NCI-H2196 (cell line): ENCODE results near the gene CARS1.
"Not testable (repeated sequence)": the region's sequence is repeated elsewhere in the genome, so short reads cannot be mapped to it uniquely, and the experiment has no call there.

ENCODE experiments used
- DNase-seq: peaks from one replicate; lab custom pipeline; 2025; ENCODE audit not compliant: unreplicated experiment; lab: John Stamatoyannopoulos, UW

CARS1 gene

DNA sequence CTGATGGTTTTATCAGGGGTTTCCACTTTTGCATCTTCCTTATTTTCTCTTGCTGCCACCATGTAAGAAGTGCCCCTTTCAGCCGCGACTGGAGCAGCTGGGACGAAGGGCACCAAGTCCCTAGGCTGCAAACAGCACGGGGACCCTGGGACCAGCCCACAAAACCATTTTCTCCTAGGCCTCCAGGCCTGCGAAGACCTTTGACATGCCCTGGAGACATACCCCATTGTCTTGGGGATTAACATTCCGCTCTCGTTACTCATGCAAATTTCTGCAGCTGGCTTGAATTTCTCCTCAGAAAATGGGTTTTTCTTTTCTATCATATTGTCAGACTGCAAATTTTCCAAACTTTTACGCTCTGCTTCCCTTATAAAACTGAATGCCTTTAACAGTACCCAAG is 6.7 kb upstream of the CARS1 start:
- DNase-seq, result not testable (repeated sequence)

GRCh38 chr11:3063432-3063831 is 6.2 kb upstream of the CARS1 start:
- DNase-seq, result not testable (repeated sequence)

DNA sequence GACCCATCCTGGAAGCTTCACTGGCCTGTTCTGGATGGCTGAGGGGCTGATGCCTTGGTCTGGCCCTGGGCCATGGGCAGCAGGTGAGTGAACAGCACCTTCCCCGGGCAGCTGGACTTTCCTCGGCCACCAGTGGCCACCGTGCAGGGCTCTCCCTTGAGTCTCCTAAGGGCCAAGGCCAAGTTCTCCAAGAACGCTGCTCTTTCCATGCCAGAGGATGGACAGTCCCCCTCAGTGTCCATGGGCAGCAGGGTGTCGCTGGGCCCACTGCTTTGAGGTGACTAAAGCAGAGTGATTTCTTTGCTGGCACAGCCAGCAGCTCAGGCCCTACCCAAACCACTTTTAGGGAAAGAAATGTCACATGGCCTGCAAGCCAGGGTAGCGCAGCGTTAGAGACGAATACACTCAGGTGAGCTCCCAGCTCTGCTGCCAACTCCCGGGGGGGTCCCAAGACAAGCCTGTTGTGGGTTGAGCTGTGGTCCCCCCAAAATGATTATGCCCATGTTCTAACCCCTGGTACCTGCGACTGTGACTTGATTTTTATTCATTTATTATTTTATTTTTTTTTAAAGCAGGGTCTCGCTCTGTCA is 3.3 kb upstream of the CARS1 start:
- DNase-seq, result no peak

DNA sequence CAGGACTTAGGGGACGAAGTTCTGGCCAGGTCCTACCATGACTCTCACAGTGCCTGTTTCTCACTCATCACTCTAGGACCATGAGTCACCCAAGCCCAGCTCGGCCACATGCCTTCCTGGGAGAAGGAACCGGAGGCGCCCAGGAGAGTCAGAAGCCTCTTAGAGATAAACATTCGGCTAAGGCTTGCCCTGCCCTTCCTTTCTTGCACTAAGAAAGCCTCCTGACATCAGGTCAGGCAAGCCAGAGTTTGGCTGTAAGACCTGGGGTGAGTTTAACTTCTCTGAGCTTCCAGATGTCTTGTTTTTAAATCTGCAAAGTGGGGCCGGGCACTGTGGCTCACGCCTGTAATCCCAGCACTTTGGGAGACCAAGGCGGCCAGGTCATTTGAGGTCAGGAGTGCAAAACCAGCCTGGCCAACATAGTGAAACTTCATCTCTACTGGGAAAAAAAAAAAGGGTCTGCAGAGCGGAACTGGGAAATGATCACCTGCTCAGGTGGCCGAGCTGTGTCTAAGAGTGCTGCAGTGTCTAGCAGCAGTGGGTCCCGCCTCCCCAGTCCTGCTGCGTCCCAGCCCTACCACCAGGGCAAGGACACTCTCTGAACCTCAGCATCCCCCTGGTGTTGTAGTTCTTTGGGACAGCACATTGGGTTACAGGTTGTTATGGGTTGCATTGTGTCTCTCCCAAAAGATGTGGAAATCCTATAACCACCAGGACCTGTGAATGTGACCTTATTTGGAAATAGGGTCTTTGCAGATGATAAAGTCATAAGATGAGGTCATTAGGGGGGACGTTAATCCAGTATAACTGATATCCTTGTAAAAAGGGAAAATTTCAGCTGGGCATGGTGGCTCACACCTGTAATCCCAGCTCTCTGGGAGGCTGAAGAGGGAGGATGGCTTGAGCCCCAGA is 1.8 kb upstream of the CARS1 start:
- DNase-seq, result no peak

DNA sequence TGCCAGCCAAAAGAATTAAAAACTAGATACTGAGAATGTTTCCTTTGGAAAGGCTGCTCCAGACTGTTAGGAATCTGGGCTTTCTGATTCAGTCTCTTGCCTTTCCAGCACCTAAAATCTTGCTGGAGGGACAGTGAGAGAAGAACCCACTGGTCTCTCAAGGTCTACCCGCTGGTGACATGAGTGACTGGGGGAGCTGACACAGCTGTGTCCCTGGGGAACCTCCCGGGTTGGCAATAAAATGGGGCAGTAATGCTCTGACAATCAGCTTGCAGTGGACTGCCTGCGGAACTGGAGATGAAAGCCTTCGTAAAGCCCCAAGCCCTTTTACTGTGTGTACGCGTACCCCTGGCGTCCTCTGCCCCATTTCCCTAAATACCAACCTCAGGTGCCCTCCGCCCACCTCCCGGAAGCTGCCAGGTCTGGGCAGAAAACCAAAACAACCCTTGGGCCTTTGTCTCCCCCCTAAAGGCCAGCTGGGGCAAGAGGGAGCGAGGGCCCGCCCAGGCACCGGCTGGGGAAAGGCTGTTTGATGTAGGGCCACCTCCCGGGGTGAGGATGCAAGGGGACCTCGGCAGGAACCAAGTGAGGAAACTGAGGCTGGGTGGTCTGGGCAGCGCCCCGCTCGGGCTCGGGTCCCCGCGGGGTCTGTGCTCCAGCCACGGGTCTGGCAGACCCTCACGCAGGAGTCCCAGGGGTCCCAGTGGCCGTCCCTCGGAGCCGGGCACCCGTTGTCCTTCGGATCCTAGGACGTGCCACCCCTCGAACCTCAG is 741 bp downstream of the CARS1 start:
- DNase-seq, result no peak

DNA sequence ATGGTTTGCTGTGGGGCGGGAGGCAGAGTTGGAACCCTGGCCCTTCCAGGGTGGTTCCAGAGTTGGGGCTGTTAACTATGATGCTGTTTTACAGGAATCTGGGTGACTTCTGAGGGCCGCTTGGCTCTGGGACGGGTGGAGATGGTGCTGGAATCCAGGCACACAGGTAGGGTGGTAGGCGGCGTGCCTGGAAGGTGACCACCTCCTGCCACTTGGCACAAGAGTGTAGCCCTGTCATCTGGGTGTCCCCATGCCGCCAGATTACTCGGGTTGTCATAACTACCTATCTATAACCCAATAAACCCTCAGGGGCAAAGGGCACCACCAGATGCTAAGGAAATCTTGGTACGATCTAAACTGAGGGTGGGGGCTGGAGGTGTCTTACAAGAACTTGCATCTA is 1.3 kb downstream of the CARS1 start:
- no peak for DNase-seq

DNA sequence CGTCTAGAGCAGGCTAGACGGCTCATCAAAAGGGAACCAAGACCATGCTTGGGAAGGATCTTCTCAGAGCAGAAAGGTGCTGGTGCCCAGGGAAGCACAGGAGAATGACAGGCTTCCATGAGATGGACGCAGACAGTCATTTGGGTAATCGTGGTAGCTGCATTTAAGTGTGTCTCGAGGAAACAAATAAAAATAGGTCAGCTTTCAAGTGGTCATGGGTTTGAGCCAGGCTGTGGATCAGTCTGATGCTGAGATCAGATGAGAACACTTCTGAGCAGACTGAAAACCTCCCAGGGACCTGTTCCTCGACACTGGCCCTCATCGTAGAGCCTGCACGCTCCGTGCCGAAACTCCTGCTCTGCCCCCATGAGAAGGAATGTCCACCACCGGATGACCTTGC is 4.7 kb downstream of the CARS1 start:
- DNase-seq, result no peak

GRCh38 chr11:3052109-3052479 is 5.1 kb downstream of the CARS1 start:
- DNase-seq, result no peak

DNA sequence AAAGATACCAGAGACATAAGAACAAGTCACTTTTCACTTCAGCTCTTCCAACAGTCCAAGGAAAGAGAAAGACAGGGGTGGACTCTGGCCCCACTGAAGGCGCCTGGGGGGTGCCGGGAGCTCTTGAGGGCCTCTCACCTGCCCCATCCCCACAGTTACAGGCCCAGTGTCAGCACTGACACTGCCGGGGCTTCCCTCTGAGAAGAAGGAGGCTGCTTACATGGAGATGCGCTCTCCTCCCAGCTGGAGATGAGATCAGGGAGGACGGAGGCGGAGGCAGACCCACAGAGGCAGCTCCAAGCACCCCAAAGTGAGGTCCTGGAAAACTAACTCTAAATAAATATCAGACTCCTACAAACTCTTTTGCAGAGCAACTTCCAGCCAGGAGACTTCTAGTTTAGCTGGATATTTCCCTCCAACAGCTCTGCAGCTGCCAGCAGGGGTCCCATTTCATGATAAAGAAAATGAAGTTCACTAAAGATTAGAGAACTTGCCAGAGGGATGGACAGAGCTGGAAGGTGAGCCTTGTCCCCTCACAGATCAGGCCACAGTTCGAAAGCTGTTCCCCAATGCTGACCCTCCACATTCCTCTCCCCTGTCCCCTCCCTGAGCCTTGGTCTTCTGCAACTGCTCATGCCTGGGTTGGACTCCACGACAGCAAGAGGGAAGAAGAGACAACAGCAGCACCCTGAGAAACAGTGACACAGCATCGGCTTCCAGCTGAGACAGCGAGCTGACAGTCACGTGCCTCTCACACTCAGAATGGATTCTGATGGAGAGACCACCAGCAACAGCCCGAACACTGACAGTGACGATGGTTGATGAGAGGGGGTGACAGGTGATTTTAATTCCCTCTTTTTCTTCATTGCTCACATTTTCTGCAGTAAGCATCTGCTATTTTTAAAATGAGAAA is 5.8 kb downstream of the CARS1 start:
- no peak for DNase-seq

DNA sequence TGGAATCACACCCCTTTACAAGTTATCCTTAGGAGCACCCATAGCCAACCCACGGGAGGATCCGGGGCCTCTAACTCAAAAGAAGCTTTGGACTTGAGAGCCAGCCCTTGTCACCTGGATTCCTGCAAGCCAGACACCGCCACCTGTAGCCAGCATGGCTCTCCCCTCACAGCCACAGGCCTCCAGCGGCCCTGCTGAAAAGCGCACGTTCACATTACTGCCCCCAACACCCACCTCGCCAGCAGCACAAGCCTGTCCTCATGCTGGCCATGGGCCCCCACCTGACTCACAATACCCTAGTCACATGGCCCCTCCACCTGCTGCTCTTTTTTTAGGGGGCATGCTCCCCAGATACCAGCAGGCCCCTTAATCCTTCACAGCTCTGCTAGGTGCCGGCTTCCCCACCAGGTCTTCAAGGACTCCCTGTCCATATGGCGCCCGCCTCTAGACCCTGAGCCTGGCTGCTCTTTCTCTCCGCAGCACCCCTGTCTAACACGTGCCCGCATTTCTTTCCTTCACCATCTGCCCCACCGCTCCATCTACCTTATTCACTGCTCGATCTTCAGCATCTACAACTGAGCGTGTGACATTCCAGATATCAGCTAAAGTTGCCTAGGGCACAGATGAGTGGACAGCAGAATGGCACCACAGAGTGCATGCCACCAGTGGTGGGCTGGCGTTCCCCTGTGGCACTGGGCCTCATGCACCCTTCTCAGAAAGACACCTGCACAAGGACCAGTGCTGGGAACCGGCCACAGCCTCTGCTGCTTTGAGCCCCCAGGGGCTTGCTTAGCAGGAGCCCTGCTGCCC is 6.6 kb downstream of the CARS1 start:
- no peak for DNase-seq

DNA sequence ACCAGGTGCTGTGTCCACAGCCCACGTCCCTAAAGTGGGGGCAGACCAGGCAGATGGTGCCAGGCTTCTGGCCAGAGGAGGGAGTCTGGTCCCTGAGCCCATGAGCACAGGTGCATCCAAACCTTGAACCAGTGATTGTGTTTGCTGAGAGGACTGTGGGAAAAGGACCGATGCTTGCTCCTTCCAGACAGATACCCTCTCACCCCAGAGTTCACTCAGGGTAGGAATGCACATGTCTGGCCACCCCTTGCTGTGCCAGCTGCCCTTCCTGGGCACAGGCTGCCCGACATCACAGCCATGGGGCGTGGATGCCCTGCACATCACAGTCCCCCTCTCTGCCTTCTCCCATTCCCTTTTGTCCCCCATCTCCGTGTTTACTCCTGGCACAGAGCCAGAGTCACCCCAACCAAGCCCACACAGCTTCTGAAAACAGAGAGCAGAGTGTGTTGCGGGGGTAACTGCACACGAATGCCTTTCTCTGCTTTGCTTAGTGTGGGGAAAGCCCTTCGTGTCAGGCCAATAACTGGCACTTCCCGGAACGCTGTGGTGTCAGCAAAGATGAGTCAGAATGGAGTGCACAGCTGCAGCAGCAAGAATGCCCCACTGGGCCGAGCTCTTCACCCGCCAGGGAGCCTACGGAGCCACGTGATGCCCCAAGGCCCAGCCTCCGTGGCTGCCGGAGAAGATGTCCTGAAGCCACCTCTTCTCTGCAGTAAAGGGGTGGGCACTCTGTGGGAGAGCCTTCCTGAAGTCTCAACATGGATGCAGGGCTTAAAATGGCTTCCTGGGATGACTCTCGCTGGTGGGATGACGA is 7.6 kb downstream of the CARS1 start:
- DNase-seq, result peak; percentile 79

DNA sequence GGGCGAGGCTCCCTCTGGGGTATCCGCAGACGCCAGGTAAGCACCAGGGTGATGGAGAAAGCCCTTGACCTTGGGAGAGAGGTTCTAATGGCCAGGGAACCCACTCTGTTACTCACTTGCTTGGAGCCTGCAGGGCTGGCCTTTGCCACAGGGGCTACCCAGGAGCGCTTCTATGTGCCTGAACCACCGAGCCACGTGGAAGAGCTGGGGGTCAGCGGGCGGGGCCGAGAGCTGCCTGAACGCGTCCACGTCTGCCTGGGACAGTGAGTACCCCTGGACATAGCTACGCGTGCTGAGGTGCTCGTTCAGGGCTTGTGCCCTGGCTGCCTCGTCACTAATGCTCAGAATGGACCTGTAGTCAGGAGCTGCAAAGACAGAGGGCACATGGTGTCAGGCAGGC is 9.6 kb downstream of the CARS1 start:
- no peak for DNase-seq

DNA sequence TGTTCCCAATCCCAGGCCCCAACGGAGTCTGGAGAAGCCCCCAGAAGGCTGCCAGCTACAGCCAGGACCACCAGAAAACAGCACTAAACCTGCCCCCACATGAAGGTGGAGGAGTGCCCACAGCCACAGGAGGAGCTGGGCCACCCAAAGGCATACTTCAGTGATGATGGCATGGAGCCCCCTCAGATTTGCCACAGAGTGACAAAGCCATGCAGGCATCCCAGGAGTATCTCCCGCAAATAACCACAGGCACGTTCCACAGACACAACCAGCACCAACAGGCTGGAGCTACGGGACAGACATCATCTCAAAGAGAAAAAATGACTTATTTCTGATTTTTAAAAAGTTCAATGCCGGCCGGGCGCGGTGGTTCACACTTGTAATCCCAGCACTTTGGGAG is 10.6 kb downstream of the CARS1 start:
- DNase-seq, result no peak

- no peak for DNase-seq
Observed at GRCh38 chr11:3046190-3046589, 11.0 kb downstream of the CARS1 start.

- no peak for DNase-seq
Observed at GRCh38 chr11:3044915-3045314, 12.3 kb downstream of the CARS1 start.

DNA sequence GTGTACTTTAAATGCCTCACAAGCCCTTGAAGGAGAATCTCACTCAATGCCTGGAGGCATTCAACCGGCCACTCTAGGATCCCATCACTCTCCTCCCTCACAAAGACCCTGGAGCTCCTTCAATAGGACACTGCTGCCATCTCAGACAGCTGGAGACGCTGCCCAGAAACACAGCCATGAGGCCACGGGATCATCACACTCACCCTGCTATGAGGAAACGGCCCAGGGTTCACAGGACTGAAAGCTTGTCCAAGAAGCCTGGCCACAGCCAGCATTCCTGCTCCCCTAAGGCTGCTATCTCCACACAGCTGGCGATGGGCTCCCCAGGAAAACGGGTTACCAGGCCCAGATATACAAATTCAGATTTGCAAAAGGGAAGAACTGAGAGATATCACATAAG is 13.2 kb downstream of the CARS1 start:
- no peak for DNase-seq

- DNase-seq, result no peak
Observed at GRCh38 chr11:3043315-3043871, 13.8 kb downstream of the CARS1 start.

DNA sequence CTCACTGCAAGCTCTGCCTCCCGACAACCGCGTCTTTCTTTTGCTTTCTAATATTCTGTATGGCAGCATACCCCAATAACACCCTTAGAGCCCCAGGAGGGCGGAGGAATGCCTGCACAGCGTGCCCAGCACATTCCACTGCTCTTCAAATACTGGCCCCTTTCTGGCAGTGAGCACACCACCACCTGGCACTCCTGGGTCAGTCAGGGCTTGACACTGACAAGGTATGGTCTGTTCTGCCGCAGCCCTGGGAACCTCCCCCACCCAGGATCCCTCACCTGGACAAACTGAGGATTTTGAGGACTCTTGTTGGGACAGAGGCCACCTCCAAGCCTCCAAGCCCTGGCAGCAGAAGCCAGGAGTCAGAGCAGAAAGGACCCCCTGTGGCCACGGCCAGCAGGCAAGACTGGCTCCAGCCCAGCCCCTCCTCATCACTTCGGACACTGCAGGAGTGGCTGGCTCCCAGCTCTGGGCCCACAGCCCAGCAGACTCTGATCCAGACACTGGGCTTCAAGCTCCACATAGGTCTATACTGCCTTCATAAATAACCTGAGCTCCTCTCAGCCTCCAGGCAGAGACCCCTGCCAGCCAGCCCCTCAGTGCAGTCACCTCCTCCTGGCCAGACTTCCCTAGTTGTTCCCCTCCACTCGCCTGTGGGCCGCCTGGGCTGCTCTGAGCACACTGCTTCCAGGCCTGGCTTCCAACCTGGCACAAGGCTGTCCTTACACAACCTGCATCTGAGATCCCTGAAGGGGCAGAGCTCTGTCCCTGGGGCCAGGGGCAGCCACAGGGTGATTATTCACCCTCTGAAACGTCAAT is 14.5 kb downstream of the CARS1 start:
- DNase-seq, result no peak
